ENCODE data around the gene CASQ1.

The CASQ1 gene

GRCh38 chr1:160232911-160233310 is 42.5 kb downstream of the CASQ1 start:
- no peak for DNase-seq

- no peak for DNase-seq
Observed at GRCh38 chr1:160236806-160237205, 46.4 kb downstream of the CASQ1 start.

- no peak for DNase-seq
Observed at GRCh38 chr1:160237558-160237957, 47.2 kb downstream of the CASQ1 start.

GRCh38 chr1:160238408-160238807 is 48.0 kb downstream of the CASQ1 start:
- DNase-seq = no peak

- no peak for DNase-seq
Observed at GRCh38 chr1:160239582-160240299, 49.4 kb downstream of the CASQ1 start.

GRCh38 chr1:160243767-160244166 is 53.4 kb downstream of the CASQ1 start:
- DNase-seq = no peak

- DNase-seq = no peak
Observed at GRCh38 chr1:160244209-160244608, 53.8 kb downstream of the CASQ1 start.

- no peak for DNase-seq
Observed at GRCh38 chr1:160245434-160245833, 55.1 kb downstream of the CASQ1 start.

- DNase-seq = no peak
Observed at GRCh38 chr1:160247053-160247452, 56.7 kb downstream of the CASQ1 start.

GRCh38 chr1:160251011-160251410 is 60.6 kb downstream of the CASQ1 start:
- no peak for DNase-seq

Data from stimulated activated CD4-positive, alpha-beta T cell treated with anti-CD3 and anti-CD28 coated beads, Interleukin-4, amount 100 ng/mL, for 1 hour (primary cell).